HCT116 (cell line): ENCODE data around the gene CPNE5. TPM values are rescaled to one million over a fixed set of nuclear protein-coding genes. Genes with fewer than 3 reads are reported as not detected.

Source experiments
- ATAC-seq: fragments of 200-7000 bp; cut with Tn5 transposase; 2 replicates; pipeline ENCODE4 v1.9.1; 2020; ENCODE audit warnings: mild to moderate bottlenecking, moderate library complexity
- BruUV-seq: library from RNA; stranded (reverse); fragments of 400-500 nt; replicated peaks from 2 replicates; lab custom pipeline; 2021; lab: Mats Ljungman, UMichigan
- CTCF ChIA-PET: fragments of 300-600 bp; sonication (Branson Sonifier 250); formaldehyde crosslinking; loops from one replicate; lab custom pipeline; 2021; ENCODE audit warnings: antibody characterized with exemption; lab: Charles Lee
- POLR2A ChIA-PET: fragments of 300-600, 350-600 bp; sonication (Branson Sonifier 250); formaldehyde crosslinking; loops from one replicate; lab custom pipeline; 2021; ENCODE audit warnings: antibody characterized with exemption; lab: Charles Lee
- RAD21 ChIA-PET, 2 experiments: fragments of 300-600 bp; sonication (Branson Sonifier 250); formaldehyde crosslinking; loops; one replicate each; lab custom pipeline; 2023; ENCODE audit warnings: low total read pairs in 2 of 2; ENCODE audit not compliant: uncharacterized antibody in 2 of 2, unreplicated experiment in 2 of 2, low non-redundant PET in 1 of 2; lab: Charles Lee
- DNase-seq: peaks from one replicate; pipeline ENCODE4 v3.0.0-alpha.2; 2010; ENCODE audit warnings: low read depth, low spot score
- H2AFZ ChIP-seq: fragments of 200-600 bp; shearing (Covaris generic), sonication (generic); 2 replicates; pipeline ENCODE4 v1.6.1; 2017; ENCODE audit warnings: low read depth, mixed run types, mixed read lengths, antibody characterized with exemption, low read length; ENCODE audit not compliant: poor library complexity, severe bottlenecking
- H3K27ac ChIP-seq: 2 replicates; pipeline ENCODE4 v1.5.1; 2012; ENCODE audit warnings: low read depth, low read length
- H3K27me3 ChIP-seq: fragments of 200-600 bp; sonication (generic); 2 replicates; pipeline ENCODE4 v1.6.1; 2016; ENCODE audit warnings: mixed run types, low read length, mixed read lengths; ENCODE audit not compliant: insufficient read depth
- H3K36me3 ChIP-seq, 2 experiments: fragments of 200-500 bp in 1 of 2; fragments of 200-600 bp in 1 of 2; sonication (Bioruptor generic) in 1 of 2; sonication (generic) in 1 of 2; 2 replicates each; pipeline versions ENCODE4 v1.5.1 to v1.6.1; 2014 to 2016; ENCODE audit warnings: low read length in 2 of 2, inconsistent platforms in 1 of 2, mixed read lengths in 1 of 2, mixed run types in 1 of 2; ENCODE audit not compliant: insufficient read depth in 2 of 2, control insufficient read depth in 1 of 2
- H3K4me1 ChIP-seq, 2 experiments: fragments of 200-600 bp in 1 of 2; sonication (generic) in 1 of 2; 2 replicates each; pipeline versions ENCODE4 v1.5.1 to v1.6.1; 2012 to 2017; ENCODE audit warnings: low read length in 2 of 2, inconsistent platforms in 1 of 2, mild to moderate bottlenecking in 1 of 2, mixed read lengths in 1 of 2, mixed run types in 1 of 2, moderate library complexity in 1 of 2; ENCODE audit not compliant: insufficient read depth in 2 of 2, control insufficient read depth in 1 of 2
- H3K4me2 ChIP-seq: fragments of 200-600 bp; sonication (generic); 2 replicates; pipeline ENCODE4 v1.6.1; 2017; ENCODE audit warnings: mixed run types, low read length, mixed read lengths
- H3K4me3 ChIP-seq, 2 experiments: fragments of 200-600 bp in 1 of 2; sonication (generic) in 1 of 2; replicated peaks in 1 of 2; 2 replicates each; pipeline ENCODE4 v1.5.1; 2011 to 2016; ENCODE audit warnings: low read length in 2 of 2, control low read depth in 1 of 2, low read depth in 1 of 2, mild to moderate bottlenecking in 1 of 2, mixed read lengths in 1 of 2, mixed run types in 1 of 2
- H3K79me2 ChIP-seq: fragments of 200-600 bp; sonication (generic); 2 replicates; pipeline ENCODE4 v1.6.1; 2017; ENCODE audit warnings: mild to moderate bottlenecking, mixed run types, low read length, moderate library complexity, mixed read lengths; ENCODE audit not compliant: insufficient read depth
- H3K9ac ChIP-seq: fragments of 200-600 bp; sonication (generic); 2 replicates; pipeline ENCODE4 v1.6.1; 2016; ENCODE audit warnings: low read length, mixed read lengths
- H3K9me2 ChIP-seq: fragments of 200-600 bp; sonication (generic), shearing (Covaris generic); 2 replicates; pipeline ENCODE4 v1.6.1; 2017; ENCODE audit warnings: mixed run types, mild to moderate bottlenecking, moderate library complexity; ENCODE audit not compliant: insufficient read depth
- H3K9me3 ChIP-seq, 2 experiments: fragments of 200-500 bp in 1 of 2; fragments of 200-600 bp in 1 of 2; sonication (Bioruptor generic) in 1 of 2; sonication (generic) in 1 of 2; 2 replicates each; pipeline ENCODE4 v1.6.1; 2014 to 2017; ENCODE audit warnings: low read length in 2 of 2, mixed read lengths in 2 of 2, inconsistent platforms in 1 of 2, low read depth in 1 of 2, mild to moderate bottlenecking in 1 of 2, mixed run types in 1 of 2, moderate library complexity in 1 of 2; ENCODE audit not compliant: control insufficient read depth in 1 of 2, insufficient read depth in 1 of 2
- H4K20me1 ChIP-seq: fragments of 200-600 bp; sonication (generic), shearing (Covaris generic); 2 replicates; pipeline ENCODE4 v1.6.1; 2017; ENCODE audit warnings: mixed run types, mild to moderate bottlenecking, moderate library complexity; ENCODE audit not compliant: insufficient read depth
- ATF3 ChIP-seq: IDR thresholded peaks from 2 replicates; pipeline ENCODE4 v1.6.1; 2012
- CBX3 ChIP-seq: IDR thresholded peaks from 2 replicates; pipeline ENCODE4 v1.6.1; 2012; ENCODE audit warnings: low read depth
- CEBPB ChIP-seq: IDR thresholded peaks from 2 replicates; pipeline ENCODE4 v1.6.1; 2012; ENCODE audit warnings: low read depth
- CTCF ChIP-seq, 3 experiments: fragments of 200-600 bp in 1 of 3; sonication (generic) in 1 of 3; IDR thresholded peaks in 2 of 3; conservative IDR thresholded peaks in 1 of 3; 2 replicates each; pipeline ENCODE4 v1.5.1; 2012 to 2017; ENCODE audit warnings: low read depth in 2 of 3, low read length in 2 of 3, antibody characterized with exemption in 1 of 3, borderline replicate concordance in 1 of 3, control low read depth in 1 of 3, mild to moderate bottlenecking in 1 of 3, mixed read lengths in 1 of 3, mixed run types in 1 of 3, moderate library complexity in 1 of 3; ENCODE audit not compliant: insufficient read depth in 1 of 3
- ELF1 ChIP-seq: IDR thresholded peaks from 2 replicates; pipeline ENCODE4 v1.6.1; 2012; ENCODE audit warnings: low read depth, borderline replicate concordance
- EZH2 ChIP-seq: fragments of 200-600 bp; sonication (generic); IDR thresholded peaks from 2 replicates; pipeline ENCODE4 v1.6.1; 2017; ENCODE audit warnings: antibody characterized with exemption, mixed run types
- EZH2phosphoT487 ChIP-seq: fragments of 200-600 bp; IDR thresholded peaks from 2 replicates; pipeline ENCODE4 v1.6.1; 2018; ENCODE audit warnings: antibody characterized with exemption, borderline replicate concordance
- FOSL1 ChIP-seq: IDR thresholded peaks from 2 replicates; pipeline ENCODE4 v1.6.1; 2012; ENCODE audit warnings: low read depth
- JUND ChIP-seq: IDR thresholded peaks from 2 replicates; pipeline ENCODE4 v1.6.1; 2012
- MAX ChIP-seq: IDR thresholded peaks from 2 replicates; pipeline ENCODE4 v1.6.1; 2012
- POLR2AphosphoS5 ChIP-seq: IDR thresholded peaks from 2 replicates; pipeline ENCODE4 v1.6.1; 2011; ENCODE audit warnings: mild to moderate bottlenecking, low read depth, low read length, moderate library complexity
- RAD21 ChIP-seq: IDR thresholded peaks from 2 replicates; pipeline ENCODE4 v1.6.1; 2012; ENCODE audit warnings: low read depth, mild to moderate bottlenecking
- REST ChIP-seq: IDR thresholded peaks from 2 replicates; pipeline ENCODE4 v1.6.1; 2012; ENCODE audit warnings: low read depth
- SP1 ChIP-seq: IDR thresholded peaks from 2 replicates; pipeline ENCODE4 v1.6.1; 2012; ENCODE audit warnings: low read depth
- SRF ChIP-seq: IDR thresholded peaks from 2 replicates; pipeline ENCODE4 v1.6.1; 2012; ENCODE audit warnings: low read depth
- TCF7L2 ChIP-seq: IDR thresholded peaks from 2 replicates; pipeline ENCODE4 v1.7.0; 2011; ENCODE audit warnings: borderline replicate concordance, inconsistent platforms; ENCODE audit not compliant: insufficient read depth, insufficient read length; ENCODE audit errors: extremely low read depth
- ZBTB33 ChIP-seq: IDR thresholded peaks from 2 replicates; pipeline ENCODE4 v1.6.1; 2011; ENCODE audit warnings: mild to moderate bottlenecking, low read length, moderate library complexity; ENCODE audit not compliant: insufficient replicate concordance; ENCODE audit errors: extremely low read depth
- ZNF274 ChIP-seq: fragments of 200-500 bp; sonication (Bioruptor generic); IDR thresholded peaks from 2 replicates; pipeline ENCODE4 v1.6.1; 2014; ENCODE audit warnings: mild to moderate bottlenecking, low read depth, low read length, inconsistent platforms
- intact Hi-C: fragments of 100-400 bp; cut with micrococcal nuclease; formaldehyde crosslinking; loops from 2 replicates; pipeline ENCODE4 v1.10.0; 2022
- total RNA-seq: library from RNA; stranded (reverse); gene quantifications from one replicate; pipeline ENCODE4 v1.2.1, GENCODE V29; 2021; ENCODE audit not compliant: unreplicated experiment

CPNE5 gene
- total RNA-seq, 1 experiment from 2014 or later = not detected

- Histone ChIP-seq H3K36me3 (no peaks in the 10 kb centered on the region), H3K9me3 (no peaks in the 10 kb centered on the region), H3K79me2 (no peaks in the 10 kb centered on the region), H3K4me2 (peak overlapping the region; percentile 41; the same call in 1 of the 2 replicates)
- CTCF ChIA-PET = interaction anchor here (0.7 kb wide), 1 partner anchor 576 kb away, joined by 3 read pairs; no protein-coding TSS in a partner anchor
- BruUV-seq = no TSS peak
- TF ChIP-seq SP1 (no peak), CEBPB (no peak), ZBTB33 (no peak), CBX3 (no peak), CTCF (IDR thresholded peaks at IDR 0.05 in 2 of 3, conservative IDR thresholded peaks at IDR 0.05 in 1 of 3; ENCODE audit: borderline replicate concordance in 1 of 3, insufficient read depth in 1 of 3, low read depth in 2 of 3, low read length in 2 of 3) (no peak), POLR2AphosphoS5 (no peak), TCF7L2 (no peak), FOSL1 (no peak), SRF (no peak), JUND (no peak), EZH2 (no peak), ELF1 (no peak), REST (no peak), EZH2phosphoT487 (no peak), ZNF274 (no peak), MAX (no peak), ATF3 (no peak), RAD21 (no peak)
- TF ChIP-seq, all 23 proteins: peak for 0
- Histone ChIP-seq H3K9ac (no peak overlapping the region), H4K20me1 (no peaks in the 10 kb centered on the region), H3K27ac (no peak overlapping the region), H3K4me3 (no peak overlapping the region), H2AFZ (no peak overlapping the region), H3K4me1 (peaks cover 0 to 7% of the 10 kb centered on the region in 2 experiments; a peak in 1 of 4 replicates), H3K9me2 (no peaks in the 10 kb centered on the region), H3K27me3 (peaks cover 10% of the 10 kb centered on the region; the same call in 1 of the 2 replicates)
- intact Hi-C loops = no loop called here
- ChIA-PET RAD21 (no interaction called here), POLR2A (no interaction called here)
- DNase-seq (no peak), ATAC-seq (no peak)
Observed at GRCh38 chr6:36840432-36841403, 1.5 kb upstream of the CPNE5 start.
